Measurements from ENCODE around the gene MKX.

GRCh38 chr10:27714349-27714748 lies 31.3 kb downstream of the MKX start:
- TF ChIP-seq POLR2AphosphoS5 (IDR thresholded peaks at IDR 0.05; ENCODE audit: low read depth) = no peak
- no peak for TF ChIP-seq CTCF (IDR thresholded peaks at IDR 0.05; ENCODE audit: insufficient read depth, low read length)

All from HL-60 (cell line).